ENCODE results near the gene SLX4IP. TPM values are rescaled to one million over a fixed set of nuclear protein-coding genes. Genes with fewer than 3 reads are reported as not detected.

Gene SLX4IP
- total and polyA plus RNA-seq, 4 donors = 1.2 to 9.5 (median 4.3) TPM

DNA sequence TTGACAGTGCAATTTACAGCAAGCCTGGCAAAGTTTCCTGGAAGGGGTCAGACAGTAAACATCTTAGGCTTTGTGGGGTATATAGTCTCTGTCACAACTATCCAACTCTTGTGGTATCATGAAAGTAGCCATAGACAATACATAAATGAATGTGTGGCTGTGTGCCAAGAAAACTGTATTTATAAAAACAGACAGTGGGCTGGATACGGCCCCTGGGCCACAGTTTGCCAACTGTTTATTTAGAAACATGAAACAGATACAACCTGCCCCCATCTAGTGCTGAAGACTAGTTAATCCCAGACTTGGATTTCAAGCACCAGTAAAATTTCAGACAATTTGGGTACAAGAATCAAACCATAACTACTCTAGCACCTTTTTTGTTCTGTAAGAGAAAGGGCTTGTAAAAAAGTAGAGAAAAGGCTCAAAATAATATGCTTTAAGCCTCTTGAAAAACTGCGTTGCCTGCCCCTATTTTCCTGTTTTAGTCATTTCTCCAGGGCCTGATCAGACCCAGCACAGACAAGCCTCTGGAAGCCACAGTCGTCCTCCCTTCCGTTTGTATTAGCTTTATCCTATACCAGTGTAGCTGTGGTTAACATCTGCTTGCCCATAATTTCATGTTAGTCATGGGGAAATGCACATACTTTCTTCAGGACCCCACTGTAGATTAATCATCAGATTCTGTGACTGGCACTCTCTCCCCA lies 207.9 kb downstream of the SLX4IP start:
- Histone ChIP-seq H3K27ac (ENCODE audit: low read depth in 1 of 2, low read length in 1 of 2) (no peak overlapping the region), H3K4me3 (no peak overlapping the region), H3K9ac (ENCODE audit: insufficient read depth in 1 of 2, low read length in 2 of 2) (no peak overlapping the region), H3K4me1 (ENCODE audit: control insufficient read depth in 5 of 5, insufficient read depth in 5 of 5, low read length in 5 of 5) (peaks cover 0 to 22% (median 6%) of the 10 kb centered on the region in 5 donors), H3K27me3 (ENCODE audit: control insufficient read depth in 3 of 3, insufficient read depth in 3 of 3, low read length in 2 of 3) (no peaks in the 10 kb centered on the region), H3K9me3 (ENCODE audit: control insufficient read depth in 4 of 4, insufficient read depth in 3 of 4, low read length in 3 of 4) (no peaks in the 10 kb centered on the region), H3K36me3 (ENCODE audit: control insufficient read depth in 4 of 4, insufficient read depth in 4 of 4, low read length in 4 of 4) (peaks cover 27 to 71% (median 63%) of the 10 kb centered on the region in 4 donors)
- TF ChIP-seq, protein P1, sequence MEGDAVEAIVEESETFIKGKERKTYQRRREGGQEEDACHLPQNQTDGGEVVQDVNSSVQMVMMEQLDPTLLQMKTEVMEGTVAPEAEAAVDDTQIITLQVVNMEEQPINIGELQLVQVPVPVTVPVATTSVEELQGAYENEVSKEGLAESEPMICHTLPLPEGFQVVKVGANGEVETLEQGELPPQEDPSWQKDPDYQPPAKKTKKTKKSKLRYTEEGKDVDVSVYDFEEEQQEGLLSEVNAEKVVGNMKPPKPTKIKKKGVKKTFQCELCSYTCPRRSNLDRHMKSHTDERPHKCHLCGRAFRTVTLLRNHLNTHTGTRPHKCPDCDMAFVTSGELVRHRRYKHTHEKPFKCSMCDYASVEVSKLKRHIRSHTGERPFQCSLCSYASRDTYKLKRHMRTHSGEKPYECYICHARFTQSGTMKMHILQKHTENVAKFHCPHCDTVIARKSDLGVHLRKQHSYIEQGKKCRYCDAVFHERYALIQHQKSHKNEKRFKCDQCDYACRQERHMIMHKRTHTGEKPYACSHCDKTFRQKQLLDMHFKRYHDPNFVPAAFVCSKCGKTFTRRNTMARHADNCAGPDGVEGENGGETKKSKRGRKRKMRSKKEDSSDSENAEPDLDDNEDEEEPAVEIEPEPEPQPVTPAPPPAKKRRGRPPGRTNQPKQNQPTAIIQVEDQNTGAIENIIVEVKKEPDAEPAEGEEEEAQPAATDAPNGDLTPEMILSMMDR (IDR thresholded peaks at IDR 0.05; ENCODE audit: control extremely low read depth, extremely low read depth) = no peak
- no peak for ATAC-seq (ENCODE audit: insufficient read depth, low FRiP score)
- WGBS, 2 donors = 63 to 68% methylated on average over 4 of the region's 4 CpGs
- peak in 2 of 3 donors; percentile 65 to 71 for DNase-seq

DNA sequence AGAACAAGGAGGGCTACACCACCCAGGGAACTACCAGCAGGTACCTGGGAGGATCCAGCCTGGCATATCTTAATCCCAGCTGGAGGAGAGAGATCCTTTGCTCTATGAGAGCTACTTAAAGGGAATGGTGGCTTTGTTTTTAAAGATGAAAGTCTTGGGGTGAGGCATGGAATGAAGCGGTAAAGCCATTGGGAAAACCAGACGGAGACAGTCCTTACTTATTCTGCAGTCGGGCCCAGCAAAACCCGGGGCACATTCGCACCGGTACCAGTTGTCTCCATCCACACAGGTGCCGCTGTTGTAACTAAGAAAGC lies 208.4 kb downstream of the SLX4IP start:
- H3K27me3 ChIP-seq (ENCODE audit: control insufficient read depth in 3 of 3, insufficient read depth in 3 of 3, low read length in 2 of 3) = no peaks in the 10 kb centered on the region
- H3K36me3 ChIP-seq (ENCODE audit: control insufficient read depth in 4 of 4, insufficient read depth in 4 of 4, low read length in 4 of 4) = peaks cover 27 to 72% (median 66%) of the 10 kb centered on the region in 4 donors
- 91 to 96% methylated on average over 7 of the region's 7 CpGs for WGBS, 2 donors
- H3K27ac ChIP-seq (ENCODE audit: low read depth in 1 of 2, low read length in 1 of 2) = no peak overlapping the region
- ATAC-seq (ENCODE audit: insufficient read depth, low FRiP score) (no peak), DNase-seq (no peak)
- peaks cover 0 to 22% (median 6%) of the 10 kb centered on the region in 5 donors for H3K4me1 ChIP-seq (ENCODE audit: control insufficient read depth in 5 of 5, insufficient read depth in 5 of 5, low read length in 5 of 5)
- no peak overlapping the region for H3K9ac ChIP-seq (ENCODE audit: insufficient read depth in 1 of 2, low read length in 2 of 2)
- H3K4me3 ChIP-seq = no peak overlapping the region
- TF ChIP-seq, protein P1 (IDR thresholded peaks at IDR 0.05; ENCODE audit: control extremely low read depth, extremely low read depth) = no peak
- H3K9me3 ChIP-seq (ENCODE audit: control insufficient read depth in 4 of 4, insufficient read depth in 3 of 4, low read length in 3 of 4) = no peaks in the 10 kb centered on the region

DNA sequence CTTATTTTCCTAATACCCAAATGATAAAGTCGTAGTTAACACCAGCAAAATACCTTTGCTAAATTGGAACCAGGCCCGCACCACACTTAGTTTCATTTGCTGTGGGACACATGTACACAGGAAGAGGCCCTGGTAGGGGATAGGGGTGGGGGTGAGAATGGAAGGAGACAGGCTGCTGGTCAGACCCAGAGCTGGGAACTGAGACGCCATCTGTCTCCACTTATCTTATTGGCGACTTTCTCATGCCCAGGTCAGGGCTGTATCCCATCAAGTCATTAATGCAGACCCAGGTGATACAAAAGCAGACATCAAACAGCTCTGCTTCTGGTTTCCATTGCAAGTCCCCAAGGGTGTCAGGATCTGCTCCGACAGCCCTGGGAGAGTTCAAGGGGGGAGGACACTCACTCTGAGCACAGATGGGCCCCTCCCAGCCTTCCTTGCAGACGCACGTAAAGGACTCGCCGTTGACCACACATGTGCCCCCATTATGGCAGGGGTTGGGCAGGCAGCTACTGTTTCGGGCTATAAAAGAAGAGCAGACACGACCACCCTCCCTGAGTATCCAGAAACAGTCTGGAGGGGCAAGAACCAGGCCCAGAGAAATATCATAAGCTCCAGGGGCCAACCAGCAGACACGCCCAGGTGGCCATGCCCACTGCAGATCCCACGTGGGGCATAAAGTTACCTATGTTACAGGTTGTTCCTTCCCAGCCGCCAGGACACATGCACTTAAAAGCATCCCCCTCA lies 209.5 kb downstream of the SLX4IP start:
- no peak for ATAC-seq (ENCODE audit: insufficient read depth, low FRiP score)
- Histone ChIP-seq H3K27me3 (ENCODE audit: control insufficient read depth in 3 of 3, insufficient read depth in 3 of 3, low read length in 2 of 3) (no peaks in the 10 kb centered on the region), H3K36me3 (ENCODE audit: control insufficient read depth in 4 of 4, insufficient read depth in 4 of 4, low read length in 4 of 4) (peaks cover 30 to 74% (median 69%) of the 10 kb centered on the region in 4 donors), H3K9me3 (ENCODE audit: control insufficient read depth in 4 of 4, insufficient read depth in 3 of 4, low read length in 3 of 4) (no peaks in the 10 kb centered on the region), H3K4me3 (no peak overlapping the region), H3K27ac (ENCODE audit: low read depth in 1 of 2, low read length in 1 of 2) (peak overlapping the region in 1 of 2 donors; percentile 22), H3K4me1 (ENCODE audit: control insufficient read depth in 5 of 5, insufficient read depth in 5 of 5, low read length in 5 of 5) (peaks cover 0 to 22% (median 6%) of the 10 kb centered on the region in 5 donors), H3K9ac (ENCODE audit: insufficient read depth in 1 of 2, low read length in 2 of 2) (no peak overlapping the region)
- TF ChIP-seq, protein P1 (IDR thresholded peaks at IDR 0.05; ENCODE audit: control extremely low read depth, extremely low read depth) = no peak
- 74 to 80% methylated on average over 14 of the region's 14 CpGs for WGBS, 2 donors
- DNase-seq = peak; percentile 51 to 74 (median 53)
